SK-N-SH treated with all-trans-retinoic acid at 6 μM for 48 hours (cell line): ENCODE data around the gene SPATA6L.
"Not testable (repeated sequence)": the region's sequence is repeated elsewhere in the genome, so short reads cannot be mapped to it uniquely, and the experiment has no call there.

Source experiments
- ATAC-seq: fragments of 200-7000 bp; cut with Tn5 transposase; 3 replicates; pipeline ENCODE4 v1.9.1; 2020; ENCODE audit warnings: mild to moderate bottlenecking, moderate library complexity
- ARNTL ChIP-seq: fragments of 450-650 bp; formaldehyde crosslinking; IDR thresholded peaks from 2 replicates; pipeline ENCODE4 v1.5.0; 2020; ENCODE audit warnings: low read depth, mild to moderate bottlenecking, moderate library complexity, borderline replicate concordance
- BACH2 ChIP-seq: fragments of 250-450 bp; sonication (Bioruptor Pico); IDR thresholded peaks from 2 replicates; pipeline ENCODE4 v1.9.0; 2021; ENCODE audit warnings: mild to moderate bottlenecking, borderline replicate concordance
- CSDC2 ChIP-seq: fragments of 250-450 bp; sonication (Bioruptor Pico); IDR thresholded peaks from 2 replicates; pipeline ENCODE4 v1.5.0; 2020; ENCODE audit warnings: mild to moderate bottlenecking, moderate library complexity
- CSRNP3 ChIP-seq: fragments of 250-450 bp; sonication (Bioruptor Pico); IDR thresholded peaks from 2 replicates; pipeline ENCODE4 v1.5.1; 2021; ENCODE audit warnings: mild to moderate bottlenecking, moderate library complexity
- ESRRG ChIP-seq: fragments of 250-450 bp; sonication (Bioruptor Pico); IDR thresholded peaks from 2 replicates; pipeline ENCODE4 v1.6.1; 2021; ENCODE audit warnings: mild to moderate bottlenecking
- GLIS3 ChIP-seq: fragments of 250-450 bp; sonication (Bioruptor Pico); IDR thresholded peaks from 2 replicates; pipeline ENCODE4 v1.5.0; 2020; ENCODE audit warnings: mild to moderate bottlenecking, moderate library complexity
- ISL1 ChIP-seq: fragments of 250-450 bp; sonication (Bioruptor Pico); IDR thresholded peaks from 2 replicates; pipeline ENCODE4 v2.1.2; 2022; ENCODE audit warnings: mild to moderate bottlenecking, moderate library complexity
- OSR1 ChIP-seq: fragments of 250-450 bp; sonication (Bioruptor Pico); IDR thresholded peaks from 2 replicates; pipeline ENCODE4 v1.8.0; 2022; ENCODE audit warnings: moderate library complexity, mild to moderate bottlenecking, inconsistent platforms
- POU6F1 ChIP-seq: fragments of 250-450 bp; sonication (Bioruptor Pico); IDR thresholded peaks from 2 replicates; pipeline ENCODE4 v1.8.0; 2021; ENCODE audit warnings: low read depth, mild to moderate bottlenecking, moderate library complexity, borderline replicate concordance
- PPARA ChIP-seq: fragments of 250-450 bp; sonication (Bioruptor Pico); IDR thresholded peaks from 2 replicates; pipeline ENCODE4 v1.5.0; 2020; ENCODE audit warnings: mild to moderate bottlenecking, borderline replicate concordance
- RARB ChIP-seq: fragments of 250-450 bp; sonication (Bioruptor Pico); IDR thresholded peaks from 2 replicates; pipeline ENCODE4 v1.8.0; 2021; ENCODE audit warnings: mild to moderate bottlenecking, moderate library complexity
- SNAI2 ChIP-seq: fragments of 250-450 bp; sonication (Bioruptor Pico); IDR thresholded peaks from 2 replicates; pipeline ENCODE4 v1.5.0; 2020; ENCODE audit warnings: mild to moderate bottlenecking, moderate library complexity
- TCF4 ChIP-seq: fragments of 250-450 bp; sonication (Bioruptor Pico); IDR thresholded peaks from 2 replicates; pipeline ENCODE4 v1.8.0; 2021; ENCODE audit warnings: mild to moderate bottlenecking, moderate library complexity, borderline replicate concordance
- TOX ChIP-seq: fragments of 250-450 bp; sonication (Bioruptor Pico); IDR thresholded peaks from 2 replicates; pipeline ENCODE4 v1.8.0; 2021; ENCODE audit warnings: mild to moderate bottlenecking, moderate library complexity, borderline replicate concordance
- TSHZ2 ChIP-seq: fragments of 250-450 bp; sonication (Bioruptor Pico); IDR thresholded peaks from 2 replicates; pipeline ENCODE4 v1.5.0; 2020; ENCODE audit warnings: mild to moderate bottlenecking, moderate library complexity
- ZC3H10 ChIP-seq: fragments of 250-450 bp; sonication (Bioruptor Pico); IDR thresholded peaks from 2 replicates; pipeline ENCODE4 v1.5.1; 2021; ENCODE audit warnings: mild to moderate bottlenecking, moderate library complexity
- ZFP3 ChIP-seq: fragments of 250-450 bp; sonication (Bioruptor Pico); IDR thresholded peaks from 2 replicates; pipeline ENCODE4 v1.5.0; 2020; ENCODE audit warnings: mild to moderate bottlenecking, moderate library complexity
- ZFP30 ChIP-seq: fragments of 450-650 bp; formaldehyde crosslinking; IDR thresholded peaks from 2 replicates; pipeline ENCODE4 v1.5.0; 2022; ENCODE audit warnings: mild to moderate bottlenecking, moderate library complexity
- ZNF565 ChIP-seq: fragments of 450-650 bp; formaldehyde crosslinking; conservative IDR thresholded peaks from 2 replicates; pipeline ENCODE4 v1.5.0; 2020; ENCODE audit warnings: low read depth, mild to moderate bottlenecking, moderate library complexity
- ZNF70 ChIP-seq: fragments of 450-650 bp; formaldehyde crosslinking; IDR thresholded peaks from 2 replicates; pipeline ENCODE4 v1.5.0; 2020; ENCODE audit warnings: mild to moderate bottlenecking, moderate library complexity
- ZNF8 ChIP-seq: fragments of 450-650 bp; formaldehyde crosslinking; IDR thresholded peaks from 2 replicates; pipeline ENCODE4 v1.5.0; 2020; ENCODE audit warnings: mild to moderate bottlenecking, moderate library complexity
- TF ChIP-seq, protein P1 (sequence below): fragments of 250-450 bp; sonication (Bioruptor Pico); IDR thresholded peaks from 2 replicates; pipeline ENCODE4 v1.5.1; 2020; ENCODE audit warnings: low read depth, mild to moderate bottlenecking, moderate library complexity
- TF ChIP-seq, protein P2 (sequence below): fragments of 250-450 bp; sonication (Bioruptor Pico); IDR thresholded peaks from 2 replicates; pipeline ENCODE4 v1.8.0; 2020; ENCODE audit warnings: mild to moderate bottlenecking, moderate library complexity, borderline replicate concordance

Gene SPATA6L

GRCh38 chr9:4661611-4662010 lies 4.7 kb downstream of the SPATA6L start:
- no peak for ATAC-seq
- TF ChIP-seq ISL1 (no peak), ZNF8 (CRISPR knock-in tag) (no peak), POU6F1 (CRISPR knock-in tag) (no peak), BACH2 (CRISPR knock-in tag) (no peak), ZFP30 (CRISPR knock-in tag) (no peak), CSDC2 (CRISPR knock-in tag) (no peak), GLIS3 (CRISPR knock-in tag) (no peak), ESRRG (CRISPR knock-in tag) (no peak), PPARA (CRISPR knock-in tag) (no peak), SNAI2 (no peak), ZNF565 (CRISPR knock-in tag) (no peak), ZFP3 (CRISPR knock-in tag) (no peak), OSR1 (no peak)

- no peak for ATAC-seq
Observed at GRCh38 chr9:4661165-4661564, 5.1 kb downstream of the SPATA6L start.

DNA sequence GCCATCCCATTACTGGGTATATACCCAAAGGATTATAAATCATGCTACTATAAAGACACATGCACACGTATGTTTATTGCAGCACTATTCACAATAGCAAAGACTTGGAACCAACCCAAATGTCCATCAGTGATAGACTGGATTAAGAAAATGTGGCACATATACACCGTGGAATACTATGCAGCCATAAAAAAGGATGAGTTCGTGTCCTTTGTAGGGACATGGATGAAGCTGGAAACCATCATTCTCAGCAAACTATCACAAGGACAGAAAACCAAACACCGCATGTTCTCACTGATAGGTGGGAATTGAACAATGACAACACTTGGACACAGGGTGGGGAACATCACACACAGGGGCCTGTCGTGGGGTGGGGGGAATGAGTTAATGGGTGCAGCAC lies 5.6 kb downstream of the SPATA6L start:
- ATAC-seq: not testable (repeated sequence)

More at GRCh38 chr9:4661165-4661564, 5.1 kb downstream of the SPATA6L start:
- TF ChIP-seq ISL1: peak; percentile 62
- TF ChIP-seq GLIS3 (CRISPR knock-in tag): no peak
- TF ChIP-seq, all 23 proteins: peak for 1

GRCh38 chr9:4657426-4658159 lies 8.7 kb downstream of the SPATA6L start:
- ATAC-seq: no peak
- TF ChIP-seq, protein P1, sequence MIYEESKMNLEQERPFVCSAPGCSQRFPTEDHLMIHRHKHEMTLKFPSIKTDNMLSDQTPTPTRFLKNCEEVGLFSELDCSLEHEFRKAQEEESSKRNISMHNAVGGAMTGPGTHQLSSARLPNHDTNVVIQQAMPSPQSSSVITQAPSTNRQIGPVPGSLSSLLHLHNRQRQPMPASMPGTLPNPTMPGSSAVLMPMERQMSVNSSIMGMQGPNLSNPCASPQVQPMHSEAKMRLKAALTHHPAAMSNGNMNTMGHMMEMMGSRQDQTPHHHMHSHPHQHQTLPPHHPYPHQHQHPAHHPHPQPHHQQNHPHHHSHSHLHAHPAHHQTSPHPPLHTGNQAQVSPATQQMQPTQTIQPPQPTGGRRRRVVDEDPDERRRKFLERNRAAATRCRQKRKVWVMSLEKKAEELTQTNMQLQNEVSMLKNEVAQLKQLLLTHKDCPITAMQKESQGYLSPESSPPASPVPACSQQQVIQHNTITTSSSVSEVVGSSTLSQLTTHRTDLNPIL (CRISPR knock-in tag): no peak
- TF ChIP-seq TCF4: no peak
- TF ChIP-seq TOX (CRISPR knock-in tag): no peak
- TF ChIP-seq ARNTL (CRISPR knock-in tag): no peak
- no peak for TF ChIP-seq BACH2 (CRISPR knock-in tag)
- TF ChIP-seq, protein P2, sequence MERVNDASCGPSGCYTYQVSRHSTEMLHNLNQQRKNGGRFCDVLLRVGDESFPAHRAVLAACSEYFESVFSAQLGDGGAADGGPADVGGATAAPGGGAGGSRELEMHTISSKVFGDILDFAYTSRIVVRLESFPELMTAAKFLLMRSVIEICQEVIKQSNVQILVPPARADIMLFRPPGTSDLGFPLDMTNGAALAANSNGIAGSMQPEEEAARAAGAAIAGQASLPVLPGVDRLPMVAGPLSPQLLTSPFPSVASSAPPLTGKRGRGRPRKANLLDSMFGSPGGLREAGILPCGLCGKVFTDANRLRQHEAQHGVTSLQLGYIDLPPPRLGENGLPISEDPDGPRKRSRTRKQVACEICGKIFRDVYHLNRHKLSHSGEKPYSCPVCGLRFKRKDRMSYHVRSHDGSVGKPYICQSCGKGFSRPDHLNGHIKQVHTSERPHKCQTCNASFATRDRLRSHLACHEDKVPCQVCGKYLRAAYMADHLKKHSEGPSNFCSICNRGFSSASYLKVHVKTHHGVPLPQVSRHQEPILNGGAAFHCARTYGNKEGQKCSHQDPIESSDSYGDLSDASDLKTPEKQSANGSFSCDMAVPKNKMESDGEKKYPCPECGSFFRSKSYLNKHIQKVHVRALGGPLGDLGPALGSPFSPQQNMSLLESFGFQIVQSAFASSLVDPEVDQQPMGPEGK (CRISPR knock-in tag): no peak
- TF ChIP-seq RARB (CRISPR knock-in tag): no peak
- TF ChIP-seq CSDC2 (CRISPR knock-in tag): no peak
- TF ChIP-seq ZNF8 (CRISPR knock-in tag): no peak
- no peak for TF ChIP-seq PPARA (CRISPR knock-in tag)
- no peak for TF ChIP-seq CSRNP3 (CRISPR knock-in tag)
- no peak for TF ChIP-seq ZFP30 (CRISPR knock-in tag)
- no peak for TF ChIP-seq GLIS3 (CRISPR knock-in tag)
- TF ChIP-seq TSHZ2 (CRISPR knock-in tag): no peak
- TF ChIP-seq ZC3H10: no peak
- TF ChIP-seq POU6F1 (CRISPR knock-in tag): no peak
- TF ChIP-seq SNAI2: no peak
- TF ChIP-seq ZNF70 (CRISPR knock-in tag): no peak
- TF ChIP-seq OSR1: no peak
- TF ChIP-seq, all 23 proteins: peak for 0
